Measurements from ENCODE around the gene DOCK2. TPM values are rescaled to one million over a fixed set of nuclear protein-coding genes. Genes with fewer than 3 reads are reported as not detected.

The DOCK2 gene
- total and polyA plus RNA-seq, 3 donors from 2014 or later = 6.8 to 8.9 (median 7.3) TPM

GRCh38 chr5:169836835-169837536 is 199.9 kb downstream of the DOCK2 start:
- no peak for TF ChIP-seq POLR2A (IDR thresholded peaks at IDR 0.05)
- TF ChIP-seq CTCF (IDR thresholded peaks at IDR 0.05) = no peak
- Histone ChIP-seq H3K9me3 (no peaks in the 10 kb centered on the region), H3K27me3 (no peaks in the 10 kb centered on the region), H3K27ac (no peak overlapping the region), H3K36me3 (ENCODE audit: low read depth, missing control alignments) (no peaks in the 10 kb centered on the region), H3K4me1 (no peaks in the 10 kb centered on the region), H3K4me3 (no peak overlapping the region)
- DNase-seq = no peak
- intact Hi-C loops (cut with DNase I; ENCODE audit: low total_unique reads) = no loop called here
- WGBS, 2 donors = 66 to 77% methylated on average over 3 of the region's 3 CpGs

DNA sequence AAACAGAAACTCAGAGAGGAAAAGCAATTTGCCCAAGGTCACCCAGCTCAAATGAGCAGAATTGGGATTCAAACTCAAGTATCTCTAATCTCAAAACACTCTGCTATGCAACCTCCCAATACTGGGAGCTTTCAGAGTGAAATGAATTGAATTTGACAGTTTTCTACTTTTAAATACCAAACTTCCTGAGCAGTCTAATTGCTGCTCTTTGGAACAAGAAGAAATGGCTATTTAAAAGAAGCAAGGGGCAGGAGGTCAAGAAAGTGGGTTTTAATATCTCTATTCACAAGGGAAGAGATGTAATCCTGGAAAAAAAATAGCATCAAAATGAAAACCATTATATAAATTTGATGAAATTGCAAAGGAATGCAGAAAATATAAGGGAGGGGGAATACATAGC is 200.6 kb downstream of the DOCK2 start:
- H3K4me1 ChIP-seq = no peaks in the 10 kb centered on the region
- intact Hi-C loops (cut with DNase I; ENCODE audit: low total_unique reads) = no loop called here
- no peak overlapping the region for H3K27ac ChIP-seq
- H3K4me3 ChIP-seq = no peak overlapping the region
- no peaks in the 10 kb centered on the region for H3K9me3 ChIP-seq
- no peaks in the 10 kb centered on the region for H3K27me3 ChIP-seq
- no peak for DNase-seq
- no peak for TF ChIP-seq CTCF (IDR thresholded peaks at IDR 0.05)
- TF ChIP-seq POLR2A (IDR thresholded peaks at IDR 0.05) = no peak
- H3K36me3 ChIP-seq (ENCODE audit: low read depth, missing control alignments) = no peaks in the 10 kb centered on the region

DNA sequence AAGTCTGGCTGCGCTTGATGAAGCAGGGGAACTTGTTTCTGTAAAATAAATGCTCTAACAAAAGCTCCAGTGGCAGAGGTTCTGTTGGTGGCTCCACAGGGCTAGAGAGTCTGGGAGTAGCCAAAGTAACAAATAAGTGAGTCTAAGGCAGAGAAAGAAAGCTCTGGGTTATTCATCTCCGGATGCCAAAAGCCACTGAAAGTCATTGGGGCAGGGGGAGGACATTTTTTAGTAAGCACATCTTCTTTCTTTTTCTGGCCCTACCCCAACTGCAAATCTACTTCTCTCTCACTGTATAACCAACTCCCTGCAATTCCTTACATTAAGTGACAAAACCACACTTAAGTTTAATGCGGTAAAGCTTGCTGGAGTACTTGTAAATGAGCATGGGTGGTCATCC is 201.6 kb downstream of the DOCK2 start:
- Histone ChIP-seq H3K4me3 (no peak overlapping the region), H3K27me3 (no peaks in the 10 kb centered on the region), H3K9me3 (no peaks in the 10 kb centered on the region), H3K36me3 (ENCODE audit: low read depth, missing control alignments) (no peaks in the 10 kb centered on the region), H3K27ac (no peak overlapping the region), H3K4me1 (no peaks in the 10 kb centered on the region)
- TF ChIP-seq POLR2A (IDR thresholded peaks at IDR 0.05) = no peak
- TF ChIP-seq CTCF (IDR thresholded peaks at IDR 0.05) = no peak
- DNase-seq = no peak
- intact Hi-C loops (cut with DNase I; ENCODE audit: low total_unique reads) = no loop called here
- 89 to 93% methylated on average over 3 of the region's 3 CpGs for WGBS, 2 donors

GRCh38 chr5:169840405-169840804 is 203.3 kb downstream of the DOCK2 start:
- Histone ChIP-seq H3K4me3 (no peak overlapping the region), H3K9me3 (no peaks in the 10 kb centered on the region), H3K4me1 (no peaks in the 10 kb centered on the region), H3K27ac (no peak overlapping the region), H3K27me3 (no peaks in the 10 kb centered on the region), H3K36me3 (ENCODE audit: low read depth, missing control alignments) (no peaks in the 10 kb centered on the region)
- TF ChIP-seq POLR2A (IDR thresholded peaks at IDR 0.05) = no peak
- no peak for TF ChIP-seq CTCF (IDR thresholded peaks at IDR 0.05)
- intact Hi-C loops (cut with DNase I; ENCODE audit: low total_unique reads) = no loop called here
- DNase-seq = no peak
- WGBS, 2 donors = 75 to 96% methylated on average over 3 of the region's 3 CpGs

GRCh38 chr5:169842699-169843098 is 205.6 kb downstream of the DOCK2 start:
- DNase-seq = no peak
- Histone ChIP-seq H3K27ac (no peak overlapping the region), H3K4me1 (no peaks in the 10 kb centered on the region), H3K9me3 (no peaks in the 10 kb centered on the region), H3K36me3 (ENCODE audit: low read depth, missing control alignments) (no peaks in the 10 kb centered on the region), H3K4me3 (no peak overlapping the region), H3K27me3 (no peaks in the 10 kb centered on the region)
- no peak for TF ChIP-seq POLR2A (IDR thresholded peaks at IDR 0.05)
- TF ChIP-seq CTCF (IDR thresholded peaks at IDR 0.05) = no peak
- intact Hi-C loops (cut with DNase I; ENCODE audit: low total_unique reads) = no loop called here
